Stomach (tissue), 4 donors: ENCODE results near the gene EMD.

Experiments
- CTCF ChIP-seq, 7 experiments: fragments of 450-650 bp in 4 of 7; fragments of 200-600 bp in 3 of 7; sonication (generic) in 3 of 7; IDR thresholded peaks; one replicate each; pipeline ENCODE4 v1.5.1; 2016 to 2019; ENCODE audit warnings: antibody characterized with exemption in 7 of 7, control low read depth in 2 of 7, mild to moderate bottlenecking in 1 of 7
- EP300 ChIP-seq: sonication (generic); formaldehyde crosslinking; IDR thresholded peaks from one replicate; pipeline ENCODE4 v1.6.1; 2017; ENCODE audit warnings: antibody characterized with exemption

DNA sequence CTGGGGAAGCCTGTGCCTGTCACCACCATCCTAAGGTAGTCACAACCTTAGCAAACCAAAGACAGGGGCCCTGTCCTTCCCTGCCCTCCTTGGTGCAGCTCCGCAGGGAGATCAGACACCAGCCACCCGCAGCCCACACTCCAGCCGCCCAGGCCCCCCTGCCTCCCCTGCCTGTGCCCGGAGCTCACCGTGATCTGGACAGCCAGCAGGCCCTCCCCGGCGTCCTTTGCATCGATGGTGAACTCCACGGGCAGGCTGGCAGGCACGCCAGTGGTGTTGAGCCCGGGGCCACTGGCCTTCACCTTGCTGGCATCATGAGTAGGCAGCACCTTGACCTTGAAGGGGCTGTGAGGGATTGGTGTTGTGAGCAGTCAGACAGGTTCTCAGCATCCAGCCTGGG is 21.1 kb upstream of the EMD start:
- no peak for TF ChIP-seq CTCF (IDR thresholded peaks at IDR 0.05)
- no peak for TF ChIP-seq EP300
